IMR-90 (cell line): ENCODE results near the gene COA6. TPM values are rescaled to one million over a fixed set of nuclear protein-coding genes. Genes with fewer than 3 reads are reported as not detected.

Experiments used
- ATAC-seq: fragments of 200-7000 bp; cut with Tn5 transposase; 2 replicates; pipeline ENCODE4 v1.9.1; 2020; ENCODE audit warnings: low read depth, mild to moderate bottlenecking, moderate library complexity
- BruUV-seq: library from RNA; stranded (reverse); fragments of 400-500 nt; replicated peaks from 2 replicates; lab custom pipeline; 2021; lab: Mats Ljungman, UMichigan
- CTCF ChIA-PET: fragments of 300-600 bp; formaldehyde crosslinking; extraction: SDS; loops from one replicate; lab custom pipeline; 2021; ENCODE audit warnings: antibody characterized with exemption; lab: Yijun Ruan, JAX
- POLR2A ChIA-PET: fragments of 300-600 bp; sonication (Branson Sonifier 250); formaldehyde crosslinking; loops from one replicate; lab custom pipeline; 2022; ENCODE audit warnings: antibody characterized with exemption; ENCODE audit not compliant: unreplicated experiment; lab: Charles Lee
- DNase-seq: peaks from one replicate; pipeline ENCODE4 v3.0.0; 2013
- H2AFZ ChIP-seq: replicated peaks from 2 replicates; pipeline ENCODE3; 2013; ENCODE audit warnings: low read length, mild to moderate bottlenecking; ENCODE audit not compliant: poor library complexity
- H2AK5ac ChIP-seq: 2 replicates; pipeline ENCODE4 v1.6.1; 2013; ENCODE audit warnings: low read depth, low read length, inconsistent platforms
- H2AK9ac ChIP-seq: replicated peaks from 2 replicates; pipeline ENCODE3; 2013; ENCODE audit warnings: mild to moderate bottlenecking, low read depth, low read length, moderate library complexity; ENCODE audit not compliant: poor library complexity
- H2BK120ac ChIP-seq: 2 replicates; pipeline ENCODE4 v1.6.1; 2013; ENCODE audit warnings: low read depth, low read length, inconsistent platforms
- H2BK15ac ChIP-seq: 3 replicates; pipeline ENCODE4 v1.6.1; 2013; ENCODE audit warnings: low read depth, low read length, inconsistent platforms
- H2BK20ac ChIP-seq: 2 replicates; pipeline ENCODE4 v1.6.1; 2013; ENCODE audit warnings: low read depth, mild to moderate bottlenecking, inconsistent platforms, low read length, moderate library complexity
- H2BK5ac ChIP-seq: 2 replicates; pipeline ENCODE4 v1.6.1; 2013; ENCODE audit warnings: mild to moderate bottlenecking, low read depth, low read length, inconsistent platforms; ENCODE audit not compliant: poor library complexity, severe bottlenecking
- H3K14ac ChIP-seq: replicated peaks from 2 replicates; pipeline ENCODE4 v1.6.1; 2013; ENCODE audit warnings: low read depth, low read length, inconsistent platforms
- H3K18ac ChIP-seq: 2 replicates; pipeline ENCODE4 v1.6.1; 2013; ENCODE audit warnings: low read depth, low read length, control low read depth
- H3K23ac ChIP-seq: 2 replicates; pipeline ENCODE4 v1.6.1; 2013; ENCODE audit warnings: low read depth, low read length, inconsistent platforms
- H3K27ac ChIP-seq: 2 replicates; pipeline ENCODE4 v1.5.1; 2013; ENCODE audit warnings: mild to moderate bottlenecking, control low read depth, low read length; ENCODE audit not compliant: insufficient read depth
- H3K27me3 ChIP-seq: 2 replicates; pipeline ENCODE4 v1.6.1; 2013; ENCODE audit warnings: low read length; ENCODE audit not compliant: control insufficient read depth, insufficient read depth
- H3K36me3 ChIP-seq: 2 replicates; pipeline ENCODE4 v1.6.1; 2013; ENCODE audit warnings: low read length, mixed read lengths; ENCODE audit not compliant: control insufficient read depth, insufficient read depth
- H3K4ac ChIP-seq: 2 replicates; pipeline ENCODE4 v1.6.1; 2013; ENCODE audit warnings: low read depth, low read length, inconsistent platforms
- H3K4me1 ChIP-seq: 2 replicates; pipeline ENCODE4 v1.6.1; 2013; ENCODE audit warnings: low read length, mixed read lengths; ENCODE audit not compliant: control insufficient read depth, insufficient read depth
- H3K4me2 ChIP-seq: 2 replicates; pipeline ENCODE4 v1.6.1; 2013; ENCODE audit warnings: low read depth, mild to moderate bottlenecking, control low read depth, low read length, moderate library complexity
- H3K4me3 ChIP-seq: 2 replicates; pipeline ENCODE4 v1.5.1; 2013; ENCODE audit warnings: low read depth, mild to moderate bottlenecking, control low read depth, low read length, moderate library complexity; ENCODE audit not compliant: insufficient read depth
- H3K56ac ChIP-seq: 2 replicates; pipeline ENCODE4 v1.6.1; 2013; ENCODE audit warnings: low read length, inconsistent platforms; ENCODE audit not compliant: insufficient read depth; ENCODE audit errors: extremely low read depth
- H3K79me1 ChIP-seq, 2 experiments: 2 replicates each; pipeline ENCODE4 v1.6.1; 2013; ENCODE audit warnings: low read length in 2 of 2, inconsistent platforms in 1 of 2, low read depth in 1 of 2
- H3K9ac ChIP-seq: 2 replicates; pipeline ENCODE4 v1.6.1; 2013; ENCODE audit warnings: low read depth, low read length, control low read depth
- H3K9me1 ChIP-seq: 2 replicates; pipeline ENCODE4 v1.6.1; 2013; ENCODE audit warnings: low read length, inconsistent platforms; ENCODE audit not compliant: insufficient read depth
- H3K9me3 ChIP-seq: 2 replicates; pipeline ENCODE4 v1.6.1; 2013; ENCODE audit warnings: low read length; ENCODE audit not compliant: control insufficient read depth, insufficient read depth
- H4K20me1 ChIP-seq: 2 replicates; pipeline ENCODE4 v1.6.1; 2013; ENCODE audit warnings: low read length, inconsistent platforms; ENCODE audit not compliant: insufficient read depth
- H4K5ac ChIP-seq: 2 replicates; pipeline ENCODE4 v1.6.1; 2013; ENCODE audit warnings: mild to moderate bottlenecking, low read depth, low read length, control low read depth
- H4K8ac ChIP-seq, 2 experiments: 2 replicates each; pipeline ENCODE4 v1.6.1; 2013; ENCODE audit warnings: low read depth in 2 of 2, low read length in 2 of 2, control low read depth in 1 of 2, inconsistent platforms in 1 of 2
- H4K91ac ChIP-seq: 2 replicates; pipeline ENCODE4 v1.6.1; 2013; ENCODE audit warnings: low read depth, low read length, inconsistent platforms; ENCODE audit not compliant: insufficient read depth
- SMC3 ChIP-seq: fragments of 150-350 bp; IDR thresholded peaks from 2 replicates; pipeline ENCODE4 v1.6.1; 2016; ENCODE audit warnings: low read depth, mild to moderate bottlenecking, antibody characterized with exemption, low read length, moderate library complexity
- WGBS, 2 experiments: methylation state at CpG; one replicate each; pipeline versions ENCODE4 v1.1.5 to v1.1.7; 2013; ENCODE audit warnings: missing lambda C conversion rate in 2 of 2; ENCODE audit not compliant: insufficient read length in 1 of 2; ENCODE audit errors: extremely low coverage in 2 of 2; 5-methylcytosine and 5-hydroxymethylcytosine counted together
- dilution Hi-C: fragments of 300-500 bp; cut with HindIII; formaldehyde crosslinking; loops from one replicate; pipeline ENCODE4 v1.14.3; 2018; ENCODE audit warnings: low sequenced_read_pairs; ENCODE audit not compliant: unreplicated experiment
- in situ Hi-C: fragments of 300-500 bp; cut with MboI; formaldehyde crosslinking; loops from 3 replicates; pipeline ENCODE4 v1.14.3; 2019; ENCODE audit warnings: low sequenced_read_pairs, inconsistent platforms, mixed read lengths
- intact Hi-C: fragments of 100-400 bp; cut with micrococcal nuclease; formaldehyde crosslinking; loops from 2 replicates; pipeline ENCODE4 v1.10.0; 2022
- polyA plus RNA-seq, 3 experiments: library from polyadenylated mRNA; depleted of rRNA; stranded (reverse); fragments of >200 nt; gene quantifications; 2 replicates each; pipeline ENCODE4 v1.2.3, GENCODE V29; 2012; ENCODE audit warnings: low replicate concordance in 1 of 3
- total RNA-seq: library from RNA; depleted of rRNA; stranded (reverse); fragments of >200 nt; gene quantifications from 2 replicates; pipeline ENCODE4 v1.2.3, GENCODE V29; 2012

COA6 gene
- total and polyA plus RNA-seq, 2 of the 4 experiments (the other 2 are of a cell fraction) = 6.8 to 14.3 TPM

GRCh38 chr1:234412830-234413229 is 39.6 kb downstream of the COA6 start:
- BruUV-seq = no TSS peak
- WGBS, 2 experiments = 80% methylated on average over 5 of the region's 11 CpGs; no CpG with 5 or more reads in 1 of the 2 experiments
- dilution Hi-C loops = no loop called here

More at GRCh38 chr1:234412830-234413229, 39.6 kb downstream of the COA6 start:
- Histone ChIP-seq H2AK5ac (no peak overlapping the region), H3K56ac (no peak overlapping the region), H3K27me3 (no peaks in the 10 kb centered on the region), H4K5ac (no peak overlapping the region), H3K9ac (no peak overlapping the region), H3K79me1 (no peaks in the 10 kb centered on the region), H3K4me1 (peaks cover 2% of the 10 kb centered on the region; the same call in 1 of the 2 replicates), H4K91ac (no peak overlapping the region), H2BK120ac (no peak overlapping the region), H2AK9ac (peak overlapping the region; percentile 15), H3K4ac (no peak overlapping the region), H2BK15ac (no peak overlapping the region), H3K27ac (no peak overlapping the region), H4K8ac (no peak overlapping the region), H3K9me1 (0 out of 2 replicates have a peak, but pooled peaks cover 2% of the 10 kb centered on the region), H2AFZ (no peak overlapping the region), H2BK5ac (no peak overlapping the region), H3K9me3 (no peaks in the 10 kb centered on the region), H4K20me1 (no peaks in the 10 kb centered on the region), H3K18ac (no peak overlapping the region), H3K23ac (no peak overlapping the region), H3K36me3 (peaks cover 5% of the 10 kb centered on the region; the same call in 1 of the 2 replicates), H3K4me3 (no peak overlapping the region), H3K14ac (no peak overlapping the region), H2BK20ac (no peak overlapping the region), H3K4me2 (no peak overlapping the region)
- intact Hi-C loops = no loop called here
- POLR2A ChIA-PET = no interaction called here
- ATAC-seq (no peak), DNase-seq (no peak)
- in situ Hi-C loops = no loop called here
- TF ChIP-seq SMC3 = no peak
- CTCF ChIA-PET = no interaction called here
